ENCODE measurements around the gene DCAF8.

DNA sequence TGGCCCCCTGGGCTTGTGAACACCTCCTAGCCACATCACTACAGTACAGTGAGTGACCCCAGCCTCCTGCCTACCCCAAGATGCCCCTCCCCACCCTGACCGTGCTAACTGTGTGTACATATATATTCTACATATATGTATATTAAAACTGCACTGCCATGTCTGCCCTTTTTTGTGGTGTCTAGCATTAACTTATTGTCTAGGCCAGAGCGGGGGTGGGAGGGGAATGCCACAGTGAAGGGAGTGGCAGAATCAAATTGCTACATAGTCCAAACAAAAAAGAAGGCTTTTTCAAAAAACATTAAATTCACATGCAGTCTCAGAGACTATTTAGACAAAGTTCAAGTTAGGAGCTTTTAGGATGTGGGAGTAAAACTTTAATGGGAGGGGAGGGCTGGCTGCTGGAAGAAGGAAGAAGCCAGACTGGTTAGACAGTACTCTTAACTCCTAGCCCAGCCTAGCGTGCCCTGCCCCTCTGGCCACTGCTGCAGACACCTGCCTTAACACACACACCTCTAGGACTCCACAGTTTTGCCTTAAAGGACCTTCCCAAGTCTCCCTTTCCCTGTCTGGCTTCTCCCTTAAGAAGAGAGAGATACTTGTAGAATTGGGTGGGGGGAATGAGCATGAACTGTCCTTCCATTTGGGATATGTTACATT, 47.7 kb downstream of the DCAF8 start:
- TF ChIP-seq, protein P1, sequence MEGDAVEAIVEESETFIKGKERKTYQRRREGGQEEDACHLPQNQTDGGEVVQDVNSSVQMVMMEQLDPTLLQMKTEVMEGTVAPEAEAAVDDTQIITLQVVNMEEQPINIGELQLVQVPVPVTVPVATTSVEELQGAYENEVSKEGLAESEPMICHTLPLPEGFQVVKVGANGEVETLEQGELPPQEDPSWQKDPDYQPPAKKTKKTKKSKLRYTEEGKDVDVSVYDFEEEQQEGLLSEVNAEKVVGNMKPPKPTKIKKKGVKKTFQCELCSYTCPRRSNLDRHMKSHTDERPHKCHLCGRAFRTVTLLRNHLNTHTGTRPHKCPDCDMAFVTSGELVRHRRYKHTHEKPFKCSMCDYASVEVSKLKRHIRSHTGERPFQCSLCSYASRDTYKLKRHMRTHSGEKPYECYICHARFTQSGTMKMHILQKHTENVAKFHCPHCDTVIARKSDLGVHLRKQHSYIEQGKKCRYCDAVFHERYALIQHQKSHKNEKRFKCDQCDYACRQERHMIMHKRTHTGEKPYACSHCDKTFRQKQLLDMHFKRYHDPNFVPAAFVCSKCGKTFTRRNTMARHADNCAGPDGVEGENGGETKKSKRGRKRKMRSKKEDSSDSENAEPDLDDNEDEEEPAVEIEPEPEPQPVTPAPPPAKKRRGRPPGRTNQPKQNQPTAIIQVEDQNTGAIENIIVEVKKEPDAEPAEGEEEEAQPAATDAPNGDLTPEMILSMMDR (conservative IDR thresholded peaks at IDR 0.05; ENCODE audit: low read depth in 2 of 2): no peak
- TF ChIP-seq EZH2 (IDR thresholded peaks at IDR 0.05; ENCODE audit: low read depth, unreplicated experiment): no peak
- TF ChIP-seq, protein P2, sequence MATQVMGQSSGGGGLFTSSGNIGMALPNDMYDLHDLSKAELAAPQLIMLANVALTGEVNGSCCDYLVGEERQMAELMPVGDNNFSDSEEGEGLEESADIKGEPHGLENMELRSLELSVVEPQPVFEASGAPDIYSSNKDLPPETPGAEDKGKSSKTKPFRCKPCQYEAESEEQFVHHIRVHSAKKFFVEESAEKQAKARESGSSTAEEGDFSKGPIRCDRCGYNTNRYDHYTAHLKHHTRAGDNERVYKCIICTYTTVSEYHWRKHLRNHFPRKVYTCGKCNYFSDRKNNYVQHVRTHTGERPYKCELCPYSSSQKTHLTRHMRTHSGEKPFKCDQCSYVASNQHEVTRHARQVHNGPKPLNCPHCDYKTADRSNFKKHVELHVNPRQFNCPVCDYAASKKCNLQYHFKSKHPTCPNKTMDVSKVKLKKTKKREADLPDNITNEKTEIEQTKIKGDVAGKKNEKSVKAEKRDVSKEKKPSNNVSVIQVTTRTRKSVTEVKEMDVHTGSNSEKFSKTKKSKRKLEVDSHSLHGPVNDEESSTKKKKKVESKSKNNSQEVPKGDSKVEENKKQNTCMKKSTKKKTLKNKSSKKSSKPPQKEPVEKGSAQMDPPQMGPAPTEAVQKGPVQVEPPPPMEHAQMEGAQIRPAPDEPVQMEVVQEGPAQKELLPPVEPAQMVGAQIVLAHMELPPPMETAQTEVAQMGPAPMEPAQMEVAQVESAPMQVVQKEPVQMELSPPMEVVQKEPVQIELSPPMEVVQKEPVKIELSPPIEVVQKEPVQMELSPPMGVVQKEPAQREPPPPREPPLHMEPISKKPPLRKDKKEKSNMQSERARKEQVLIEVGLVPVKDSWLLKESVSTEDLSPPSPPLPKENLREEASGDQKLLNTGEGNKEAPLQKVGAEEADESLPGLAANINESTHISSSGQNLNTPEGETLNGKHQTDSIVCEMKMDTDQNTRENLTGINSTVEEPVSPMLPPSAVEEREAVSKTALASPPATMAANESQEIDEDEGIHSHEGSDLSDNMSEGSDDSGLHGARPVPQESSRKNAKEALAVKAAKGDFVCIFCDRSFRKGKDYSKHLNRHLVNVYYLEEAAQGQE (IDR thresholded peaks at IDR 0.05; ENCODE audit: unreplicated experiment): no peak
- TF ChIP-seq POLR2AphosphoS5 (IDR thresholded peaks at IDR 0.05; ENCODE audit: low read depth): no peak
- TF ChIP-seq STAT1 (IDR thresholded peaks at IDR 0.05; ENCODE audit: unreplicated experiment): no peak
- TF ChIP-seq EZH2phosphoT487 (IDR thresholded peaks at IDR 0.05; ENCODE audit: unreplicated experiment): no peak
- no peak for TF ChIP-seq ZNF331 (CRISPR knock-in tag; IDR thresholded peaks at IDR 0.05; ENCODE audit: low read depth)
- TF ChIP-seq JUNB (IDR thresholded peaks at IDR 0.05; ENCODE audit: unreplicated experiment): no peak
- TF ChIP-seq, protein P3, sequence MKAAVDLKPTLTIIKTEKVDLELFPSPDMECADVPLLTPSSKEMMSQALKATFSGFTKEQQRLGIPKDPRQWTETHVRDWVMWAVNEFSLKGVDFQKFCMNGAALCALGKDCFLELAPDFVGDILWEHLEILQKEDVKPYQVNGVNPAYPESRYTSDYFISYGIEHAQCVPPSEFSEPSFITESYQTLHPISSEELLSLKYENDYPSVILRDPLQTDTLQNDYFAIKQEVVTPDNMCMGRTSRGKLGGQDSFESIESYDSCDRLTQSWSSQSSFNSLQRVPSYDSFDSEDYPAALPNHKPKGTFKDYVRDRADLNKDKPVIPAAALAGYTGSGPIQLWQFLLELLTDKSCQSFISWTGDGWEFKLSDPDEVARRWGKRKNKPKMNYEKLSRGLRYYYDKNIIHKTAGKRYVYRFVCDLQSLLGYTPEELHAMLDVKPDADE (IDR thresholded peaks at IDR 0.05): no peak
- no peak for TF ChIP-seq CREB1 (CRISPR knock-in tag; IDR thresholded peaks at IDR 0.05; ENCODE audit: low read depth)
- no peak for TF ChIP-seq NANOG (IDR thresholded peaks at IDR 0.05; ENCODE audit: borderline replicate concordance)

All from GM23338 (cell line).